H1 (cell line): ENCODE data around the gene ZNF786. TPM values are rescaled to one million over a fixed set of nuclear protein-coding genes. Genes with fewer than 3 reads are reported as not detected.

ENCODE experiments used
- CTCF ChIA-PET: fragments of 300-600 bp; sonication (Branson Sonifier 250); formaldehyde crosslinking; loops from one replicate; lab custom pipeline; 2021; ENCODE audit not compliant: partially characterized antibody; lab: Charles Lee
- POLR2A ChIA-PET: fragments of 300-600 bp; sonication (Branson Sonifier 250); formaldehyde crosslinking; loops from one replicate; lab custom pipeline; 2021; ENCODE audit warnings: inconsistent platforms; ENCODE audit not compliant: partially characterized antibody; lab: Charles Lee
- DNase-seq, 2 experiments: peaks; one replicate each; pipeline versions ENCODE4 v3.0.0 to v3.0.0-alpha.2; 2010 to 2022; ENCODE audit warnings: low spot score in 2 of 2, low read depth in 1 of 2, mixed read lengths in 1 of 2
- FAIRE-seq: peaks from 2 replicates; lab custom pipeline; 2011; peaks lifted over from hg19 to GRCh38; lab: Jason Lieb, UNC
- H2AFZ ChIP-seq: 2 replicates; pipeline ENCODE4 v1.8.1; 2012; ENCODE audit warnings: low read length, inconsistent platforms
- H2AK5ac ChIP-seq: 2 replicates; pipeline ENCODE4 v1.6.1; 2013; ENCODE audit warnings: low read depth, low read length
- H2BK120ac ChIP-seq: replicated peaks from 2 replicates; pipeline ENCODE3; 2013; ENCODE audit warnings: low read depth, low read length, inconsistent platforms
- H2BK12ac ChIP-seq: 2 replicates; pipeline ENCODE4 v1.6.1; 2013; ENCODE audit warnings: low read depth, low read length
- H2BK15ac ChIP-seq: 2 replicates; pipeline ENCODE4 v1.6.1; 2013; ENCODE audit warnings: low read length
- H2BK20ac ChIP-seq: 2 replicates; pipeline ENCODE4 v1.6.1; 2013; ENCODE audit warnings: low read length
- H2BK5ac ChIP-seq: 2 replicates; pipeline ENCODE4 v1.6.1; 2013; ENCODE audit warnings: low read depth, low read length
- H3K14ac ChIP-seq: 2 replicates; pipeline ENCODE4 v1.6.1; 2013; ENCODE audit warnings: inconsistent platforms; ENCODE audit not compliant: insufficient read length
- H3K18ac ChIP-seq: 2 replicates; pipeline ENCODE4 v1.6.1; 2013; ENCODE audit warnings: low read length; ENCODE audit errors: extremely low read depth
- H3K23ac ChIP-seq: 2 replicates; pipeline ENCODE4 v1.6.1; 2013; ENCODE audit warnings: inconsistent platforms; ENCODE audit not compliant: insufficient read length
- H3K23me2 ChIP-seq: 2 replicates; pipeline ENCODE4 v1.6.1; 2013; ENCODE audit warnings: low read depth, low read length
- H3K27ac ChIP-seq: 2 replicates; pipeline ENCODE4 v1.6.1; 2011; ENCODE audit warnings: low read depth, low read length, inconsistent platforms
- H3K27me3 ChIP-seq, 4 experiments: replicated peaks in 1 of 4; 1 replicate in 1 of 4; 2 replicates in 3 of 4; pipeline versions ENCODE4 v1.6.1 to v1.8.1; 2011 to 2013; ENCODE audit warnings: low read length in 3 of 4, mild to moderate bottlenecking in 3 of 4, inconsistent platforms in 2 of 4, mixed read lengths in 2 of 4, moderate library complexity in 1 of 4; ENCODE audit not compliant: control insufficient read depth in 3 of 4, insufficient read depth in 3 of 4; ENCODE audit errors: extremely low read depth in 1 of 4
- H3K36me3 ChIP-seq, 4 experiments: 2 replicates each; pipeline versions ENCODE4 v1.6.1 to v1.8.1; 2011 to 2013; ENCODE audit warnings: mild to moderate bottlenecking in 4 of 4, low read length in 3 of 4, moderate library complexity in 2 of 4, control low read depth in 1 of 4, inconsistent platforms in 1 of 4; ENCODE audit not compliant: insufficient read depth in 4 of 4, control insufficient read depth in 2 of 4
- H3K4ac ChIP-seq: replicated peaks from 2 replicates; pipeline ENCODE3; 2013; ENCODE audit warnings: low read length, low read depth, mixed read lengths, inconsistent platforms; ENCODE audit not compliant: insufficient read length
- H3K4me1 ChIP-seq, 4 experiments: replicated peaks in 1 of 4; 1 replicate in 1 of 4; 2 replicates in 3 of 4; pipeline versions ENCODE4 v1.6.1 to v1.8.1; 2011 to 2013; ENCODE audit warnings: low read length in 3 of 4, inconsistent platforms in 2 of 4, mixed read lengths in 1 of 4; ENCODE audit not compliant: insufficient read depth in 4 of 4, control insufficient read depth in 3 of 4
- H3K4me2 ChIP-seq, 2 experiments: 2 replicates each; pipeline versions ENCODE4 v1.6.1 to v1.8.1; 2011 to 2013; ENCODE audit warnings: low read depth in 2 of 2, low read length in 2 of 2, control low read depth in 1 of 2, inconsistent platforms in 1 of 2, mild to moderate bottlenecking in 1 of 2; ENCODE audit not compliant: insufficient read depth in 1 of 2
- H3K4me3 ChIP-seq, 4 experiments: fragments of 200-600, 300-600 bp in 1 of 4; sonication (generic), shearing (Covaris generic), sonication (Bioruptor Twin) in 1 of 4; 2 replicates each; pipeline versions ENCODE4 v1.5.1 to v1.8.1; 2011 to 2016; ENCODE audit warnings: low read length in 4 of 4, low read depth in 3 of 4, control low read depth in 2 of 4, inconsistent platforms in 2 of 4, mild to moderate bottlenecking in 2 of 4, mixed read lengths in 1 of 4, moderate library complexity in 1 of 4; ENCODE audit not compliant: insufficient read depth in 2 of 4; ENCODE audit errors: extremely low read depth in 1 of 4
- H3K56ac ChIP-seq: replicated peaks from 2 replicates; pipeline ENCODE3; 2013; ENCODE audit warnings: low read depth, mild to moderate bottlenecking, mixed read lengths, low read length, inconsistent platforms; ENCODE audit not compliant: insufficient read length
- H3K79me1 ChIP-seq: 2 replicates; pipeline ENCODE4 v1.6.1; 2013; ENCODE audit warnings: low read depth, low read length, control low read depth
- H3K79me2 ChIP-seq, 2 experiments: 2 replicates each; pipeline versions ENCODE4 v1.6.1 to v1.8.1; 2012 to 2013; ENCODE audit warnings: low read length in 2 of 2, mild to moderate bottlenecking in 2 of 2, inconsistent platforms in 1 of 2; ENCODE audit not compliant: insufficient read depth in 2 of 2, control insufficient read depth in 1 of 2
- H3K9ac ChIP-seq, 4 experiments: replicated peaks in 1 of 4; 1 replicate in 1 of 4; 2 replicates in 3 of 4; pipeline versions ENCODE4 v1.6.1 to v1.8.1; 2011 to 2013; ENCODE audit warnings: low read depth in 3 of 4, low read length in 3 of 4, control low read depth in 2 of 4, mild to moderate bottlenecking in 2 of 4, moderate library complexity in 2 of 4, inconsistent platforms in 1 of 4; ENCODE audit errors: extremely low read depth in 1 of 4
- H3K9me3 ChIP-seq, 2 experiments: 2 replicates each; pipeline versions ENCODE4 v1.6.1 to v1.8.1; 2012 to 2013; ENCODE audit warnings: mild to moderate bottlenecking in 2 of 2, moderate library complexity in 2 of 2, control low read depth in 1 of 2, inconsistent platforms in 1 of 2, low read depth in 1 of 2, low read length in 1 of 2, mixed read lengths in 1 of 2; ENCODE audit not compliant: insufficient read depth in 2 of 2
- H4K20me1 ChIP-seq, 2 experiments: replicated peaks in 1 of 2; 2 replicates each; pipeline versions ENCODE3 to v1.8.1; 2011 to 2013; ENCODE audit warnings: inconsistent platforms in 2 of 2, low read length in 2 of 2, mild to moderate bottlenecking in 1 of 2; ENCODE audit not compliant: insufficient read depth in 2 of 2, control insufficient read depth in 1 of 2
- H4K5ac ChIP-seq: 2 replicates; pipeline ENCODE4 v1.6.1; 2013; ENCODE audit warnings: low read length, low read depth, mixed read lengths, inconsistent platforms; ENCODE audit not compliant: insufficient read length
- H4K8ac ChIP-seq: 2 replicates; pipeline ENCODE4 v1.8.0; 2013; ENCODE audit warnings: mild to moderate bottlenecking, moderate library complexity, low read length, inconsistent platforms; ENCODE audit not compliant: insufficient read depth; ENCODE audit errors: extremely low read depth
- H4K91ac ChIP-seq: replicated peaks from 2 replicates; pipeline ENCODE3; 2013; ENCODE audit warnings: low read length, mixed read lengths, inconsistent platforms; ENCODE audit not compliant: insufficient read length
- CTBP2 ChIP-seq: IDR thresholded peaks from 2 replicates; pipeline ENCODE4 v1.7.0; 2011; ENCODE audit warnings: borderline replicate concordance, mild to moderate bottlenecking, moderate library complexity, mixed read lengths, low read length; ENCODE audit not compliant: insufficient read depth, insufficient read length
- POU5F1 ChIP-seq: IDR thresholded peaks from 2 replicates; pipeline ENCODE4 v1.6.1; 2011; ENCODE audit warnings: low read depth, mild to moderate bottlenecking, low read length, moderate library complexity
- SIRT6 ChIP-seq: IDR thresholded peaks from one replicate; pipeline ENCODE4 v1.7.1; 2012; ENCODE audit warnings: low read length, inconsistent platforms
- SP1 ChIP-seq: IDR thresholded peaks from 2 replicates; pipeline ENCODE4 v1.6.1; 2011; ENCODE audit warnings: low read depth, low read length
- WGBS, 2 experiments: shearing (Covaris generic) in 1 of 2; methylation state at CpG; one replicate each; pipeline versions ENCODE4 v1.1.6 to v1.1.7; 2013 to 2015; ENCODE audit warnings: low lambda C conversion rate in 2 of 2, mixed read lengths in 2 of 2, inconsistent platforms in 1 of 2, low coverage in 1 of 2, missing lambda C conversion rate in 1 of 2; ENCODE audit not compliant: insufficient replicate concordance in 2 of 2, insufficient coverage in 1 of 2, insufficient read length in 1 of 2; ENCODE audit errors: extremely low coverage in 1 of 2, missing lambda C conversion rate in 1 of 2; 5-methylcytosine and 5-hydroxymethylcytosine counted together
- polyA plus RNA-seq, 7 experiments: library from polyadenylated mRNA; depleted of rRNA in 3 of 7; stranded (reverse) in 5 of 7; unstranded in 2 of 7; fragments of >200 nt in 5 of 7; fragments of 200-250 nt in 2 of 7; gene quantifications; 1 replicate in 5 of 7; 2 replicates in 1 of 7; 4 replicates in 1 of 7; pipeline versions ENCODE4 v1.2.1 to v1.2.3, GENCODE V29; 2011 to 2013; ENCODE audit warnings: missing spikeins in 2 of 7, mixed read lengths in 2 of 7
- total RNA-seq: library from RNA; stranded (reverse); fragmentation: NEBNext Ultra II Directional; extraction: Animal tissue kit (Norgen Biotek cat#: 25700); gene quantifications from 2 replicates; pipeline ENCODE4 v1.2.1, GENCODE V29; 2021
- TF ChIP-seq, protein P1 (sequence below): IDR thresholded peaks from 2 replicates; pipeline ENCODE4 v1.6.1; 2012; ENCODE audit warnings: inconsistent platforms

The ZNF786 gene
- total and polyA plus RNA-seq, 2 of the 8 experiments (the other 6 are each of a cell fraction or from before 2014, with no cell fraction given) = 7.7 to 16.3 TPM

DNA sequence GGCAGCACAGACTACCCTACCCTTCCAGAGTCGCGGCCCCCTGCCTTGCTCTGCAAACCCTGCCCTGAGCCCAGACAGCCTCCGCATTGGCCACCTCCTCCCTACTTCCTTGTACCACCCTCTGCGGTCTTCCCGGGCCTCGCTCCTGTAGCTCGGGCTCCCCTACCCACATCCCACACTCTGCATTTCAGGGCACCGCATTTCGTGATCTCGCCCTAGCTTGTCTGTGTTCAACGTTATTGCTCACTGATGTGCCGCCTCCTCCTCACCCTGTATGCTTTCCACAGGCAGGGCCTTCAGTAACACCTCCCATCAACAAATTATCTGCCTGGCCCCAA is 68.8 kb downstream of the ZNF786 start:
- no peaks in the 10 kb centered on the region for H3K9me3 ChIP-seq
- FAIRE-seq = no peak
- ChIA-PET POLR2A (interaction anchor here (1.0 to 1.8 kb wide), 2 partner anchors 10 to 15 kb away, joined by 3 to 5 read pairs; no protein-coding TSS in a partner anchor), CTCF (interaction anchor here (1.3 to 6.6 kb wide), 4 partner anchors 8 to 82 kb away, joined by 3 to 44 read pairs (median 4); no protein-coding TSS in a partner anchor)
- H4K5ac ChIP-seq = no peak overlapping the region
- H3K56ac ChIP-seq = no peak overlapping the region
- H3K4me1 ChIP-seq = peaks cover 4 to 16% (median 9%) of the 10 kb centered on the region in 4 experiments
- H4K8ac ChIP-seq = no peak overlapping the region
- DNase-seq = no peak
- H3K79me2 ChIP-seq = peaks cover 11 to 55% of the 10 kb centered on the region in 2 experiments
- no peak overlapping the region for H2BK15ac ChIP-seq
- H3K14ac ChIP-seq = no peak overlapping the region
- peaks cover 10 to 36% (median 20%) of the 10 kb centered on the region in 4 experiments for H3K36me3 ChIP-seq
- H2BK120ac ChIP-seq = no peak overlapping the region
- no peak overlapping the region for H3K4ac ChIP-seq
- H2BK5ac ChIP-seq = 0 out of 2 replicates have a peak overlapping the region, but pooled peaks have one; percentile 52
- H3K4me3 ChIP-seq = no peak overlapping the region
- no peaks in the 10 kb centered on the region for H3K23me2 ChIP-seq
- no peak overlapping the region for H3K23ac ChIP-seq
- no peak overlapping the region; the same call in 1 of the 2 replicates for H3K18ac ChIP-seq
- H2AK5ac ChIP-seq = no peak overlapping the region
- H3K27ac ChIP-seq = no peak overlapping the region
- no peaks in the 10 kb centered on the region for H3K27me3 ChIP-seq
- no peak overlapping the region for H3K9ac ChIP-seq
- H2AFZ ChIP-seq = no peak overlapping the region
- no peak overlapping the region for H3K4me2 ChIP-seq
- H4K91ac ChIP-seq = no peak overlapping the region
- no peak overlapping the region for H2BK12ac ChIP-seq
- H2BK20ac ChIP-seq = no peak overlapping the region
- 95% methylated on average over 12 of the region's 12 CpGs; no CpG with 5 or more reads in 1 of the 2 experiments for WGBS, 2 experiments
- H4K20me1 ChIP-seq = peaks cover 3 to 18% of the 10 kb centered on the region in 2 experiments
- peaks cover 16% of the 10 kb centered on the region for H3K79me1 ChIP-seq
- TF ChIP-seq SP1 (no peak), POU5F1 (no peak), SIRT6 (no peak), CTBP2 (no peak)
- TF ChIP-seq, protein P1, sequence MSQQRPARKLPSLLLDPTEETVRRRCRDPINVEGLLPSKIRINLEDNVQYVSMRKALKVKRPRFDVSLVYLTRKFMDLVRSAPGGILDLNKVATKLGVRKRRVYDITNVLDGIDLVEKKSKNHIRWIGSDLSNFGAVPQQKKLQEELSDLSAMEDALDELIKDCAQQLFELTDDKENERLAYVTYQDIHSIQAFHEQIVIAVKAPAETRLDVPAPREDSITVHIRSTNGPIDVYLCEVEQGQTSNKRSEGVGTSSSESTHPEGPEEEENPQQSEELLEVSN = no peak
